DND-41 (cell line): Measurements from ENCODE around the gene PID1.
"Not testable (repeated sequence)": the region's sequence is repeated elsewhere in the genome, so short reads cannot be mapped to it uniquely, and the experiment has no call there.

Source experiments
- EZH2 ChIP-seq: IDR thresholded peaks from 3 replicates; pipeline ENCODE4 v1.6.1; 2012; ENCODE audit warnings: borderline replicate concordance, low read depth, mild to moderate bottlenecking, moderate library complexity, low read length, inconsistent platforms; ENCODE audit not compliant: severe bottlenecking
- TF ChIP-seq, protein P1 (sequence below): IDR thresholded peaks from 2 replicates; pipeline ENCODE4 v1.5.1; 2012; ENCODE audit warnings: borderline replicate concordance, low read length, moderate library complexity, mild to moderate bottlenecking; ENCODE audit not compliant: poor library complexity, severe bottlenecking; ENCODE audit errors: extremely low read depth

DNA sequence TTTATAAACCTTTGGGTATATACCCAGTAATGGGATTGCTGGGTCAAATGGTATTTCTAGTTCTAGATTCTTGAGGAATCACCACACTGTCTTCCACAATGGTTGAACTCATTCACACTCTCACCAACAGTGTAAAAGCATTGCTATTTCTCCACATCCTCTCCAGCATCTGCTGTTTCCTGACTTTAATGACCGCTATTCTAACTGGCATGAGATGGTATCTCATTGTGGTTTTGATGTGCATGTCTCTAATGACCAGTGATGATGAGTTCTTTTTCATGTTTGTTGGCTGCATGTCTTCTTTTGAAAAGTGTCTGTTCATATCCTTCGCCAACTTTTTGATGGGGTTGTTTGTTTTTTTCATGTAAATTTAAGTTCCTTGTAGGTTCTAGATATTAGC, 194.2 kb downstream of the PID1 start:
- TF ChIP-seq, protein P1, sequence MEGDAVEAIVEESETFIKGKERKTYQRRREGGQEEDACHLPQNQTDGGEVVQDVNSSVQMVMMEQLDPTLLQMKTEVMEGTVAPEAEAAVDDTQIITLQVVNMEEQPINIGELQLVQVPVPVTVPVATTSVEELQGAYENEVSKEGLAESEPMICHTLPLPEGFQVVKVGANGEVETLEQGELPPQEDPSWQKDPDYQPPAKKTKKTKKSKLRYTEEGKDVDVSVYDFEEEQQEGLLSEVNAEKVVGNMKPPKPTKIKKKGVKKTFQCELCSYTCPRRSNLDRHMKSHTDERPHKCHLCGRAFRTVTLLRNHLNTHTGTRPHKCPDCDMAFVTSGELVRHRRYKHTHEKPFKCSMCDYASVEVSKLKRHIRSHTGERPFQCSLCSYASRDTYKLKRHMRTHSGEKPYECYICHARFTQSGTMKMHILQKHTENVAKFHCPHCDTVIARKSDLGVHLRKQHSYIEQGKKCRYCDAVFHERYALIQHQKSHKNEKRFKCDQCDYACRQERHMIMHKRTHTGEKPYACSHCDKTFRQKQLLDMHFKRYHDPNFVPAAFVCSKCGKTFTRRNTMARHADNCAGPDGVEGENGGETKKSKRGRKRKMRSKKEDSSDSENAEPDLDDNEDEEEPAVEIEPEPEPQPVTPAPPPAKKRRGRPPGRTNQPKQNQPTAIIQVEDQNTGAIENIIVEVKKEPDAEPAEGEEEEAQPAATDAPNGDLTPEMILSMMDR, result not testable (repeated sequence)
- not testable (repeated sequence) for TF ChIP-seq EZH2
